OCI-LY1 (cell line): ENCODE results near the gene FOSB.

Source experiments
- EZH2 ChIP-seq: fragments of 200-600 bp; sonication (generic), shearing (Covaris generic); IDR thresholded peaks from 2 replicates; pipeline ENCODE4 v1.8.0; 2017; ENCODE audit warnings: borderline replicate concordance, mixed run types, mild to moderate bottlenecking, antibody characterized with exemption, low read length, moderate library complexity, mixed read lengths
- TF ChIP-seq, protein P1 (sequence below): fragments of 200-600 bp; sonication (generic), shearing (Covaris generic); IDR thresholded peaks from 2 replicates; pipeline ENCODE4 v1.5.1; 2017; ENCODE audit warnings: mild to moderate bottlenecking, antibody characterized with exemption, low read length, moderate library complexity, mixed read lengths

GRCh38 chr19:45507872-45508416 lies 40.1 kb downstream of the FOSB start:
- TF ChIP-seq, protein P1, sequence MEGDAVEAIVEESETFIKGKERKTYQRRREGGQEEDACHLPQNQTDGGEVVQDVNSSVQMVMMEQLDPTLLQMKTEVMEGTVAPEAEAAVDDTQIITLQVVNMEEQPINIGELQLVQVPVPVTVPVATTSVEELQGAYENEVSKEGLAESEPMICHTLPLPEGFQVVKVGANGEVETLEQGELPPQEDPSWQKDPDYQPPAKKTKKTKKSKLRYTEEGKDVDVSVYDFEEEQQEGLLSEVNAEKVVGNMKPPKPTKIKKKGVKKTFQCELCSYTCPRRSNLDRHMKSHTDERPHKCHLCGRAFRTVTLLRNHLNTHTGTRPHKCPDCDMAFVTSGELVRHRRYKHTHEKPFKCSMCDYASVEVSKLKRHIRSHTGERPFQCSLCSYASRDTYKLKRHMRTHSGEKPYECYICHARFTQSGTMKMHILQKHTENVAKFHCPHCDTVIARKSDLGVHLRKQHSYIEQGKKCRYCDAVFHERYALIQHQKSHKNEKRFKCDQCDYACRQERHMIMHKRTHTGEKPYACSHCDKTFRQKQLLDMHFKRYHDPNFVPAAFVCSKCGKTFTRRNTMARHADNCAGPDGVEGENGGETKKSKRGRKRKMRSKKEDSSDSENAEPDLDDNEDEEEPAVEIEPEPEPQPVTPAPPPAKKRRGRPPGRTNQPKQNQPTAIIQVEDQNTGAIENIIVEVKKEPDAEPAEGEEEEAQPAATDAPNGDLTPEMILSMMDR = no peak
- TF ChIP-seq EZH2 = no peak
